HepG2 (cell line): ENCODE results near the gene GLTPD2.

ENCODE experiments used
- ARNTL ChIP-seq: sonication (generic); formaldehyde crosslinking; IDR thresholded peaks from 2 replicates; pipeline ENCODE4 v1.4.0; 2020; ENCODE audit warnings: mild to moderate bottlenecking, missing genetic modification reagents
- ATF3 ChIP-seq: sonication (generic); formaldehyde crosslinking; IDR thresholded peaks from 2 replicates; pipeline ENCODE4 v1.4.0; 2020; ENCODE audit warnings: missing genetic modification reagents
- CTCF ChIP-seq: sonication (generic); formaldehyde crosslinking; IDR thresholded peaks from 2 replicates; pipeline ENCODE4 v1.5.0; 2020; ENCODE audit warnings: mild to moderate bottlenecking, missing genetic modification reagents, moderate library complexity
- ETS1 ChIP-seq: sonication (generic); formaldehyde crosslinking; IDR thresholded peaks from 2 replicates; pipeline ENCODE4 v1.4.0; 2020; ENCODE audit warnings: missing genetic modification reagents
- EZH2 ChIP-seq: conservative IDR thresholded peaks from 2 replicates; pipeline ENCODE4 v1.6.1; 2012; ENCODE audit warnings: mild to moderate bottlenecking, low read depth, low read length, moderate library complexity
- REST ChIP-seq, 2 experiments: IDR thresholded peaks; 2 replicates each; pipeline ENCODE4 v1.6.1; 2011 to 2012; ENCODE audit warnings: low read length in 2 of 2, borderline replicate concordance in 1 of 2, low read depth in 1 of 2, mild to moderate bottlenecking in 1 of 2, moderate library complexity in 1 of 2

- TF ChIP-seq ATF3 (no peak), ETS1 (CRISPR knock-in tag) (no peak), REST (IDR thresholded peaks at IDR 0.05; ENCODE audit: borderline replicate concordance in 1 of 2, low read depth in 1 of 2, low read length in 2 of 2) (no peak), CTCF (CRISPR knock-in tag) (no peak), EZH2 (no peak), ARNTL (CRISPR knock-in tag) (no peak)
These were observed 50.5 kb downstream of the GLTPD2 start for GRCh38 chr17:4839221-4839620.
